GM10266 (cell line): ENCODE results near the gene IST1.

ENCODE experiments used
- DNase-seq: peaks from one replicate; pipeline ENCODE4 v3.0.0; 2012; ENCODE audit errors: extremely low spot score
- TF ChIP-seq, protein P1 (sequence below): IDR thresholded peaks from 2 replicates; pipeline ENCODE4 v1.5.1; 2012; ENCODE audit warnings: mild to moderate bottlenecking, low read depth; ENCODE audit not compliant: control insufficient read depth, insufficient read depth; ENCODE audit errors: missing control alignments

Gene IST1

DNA sequence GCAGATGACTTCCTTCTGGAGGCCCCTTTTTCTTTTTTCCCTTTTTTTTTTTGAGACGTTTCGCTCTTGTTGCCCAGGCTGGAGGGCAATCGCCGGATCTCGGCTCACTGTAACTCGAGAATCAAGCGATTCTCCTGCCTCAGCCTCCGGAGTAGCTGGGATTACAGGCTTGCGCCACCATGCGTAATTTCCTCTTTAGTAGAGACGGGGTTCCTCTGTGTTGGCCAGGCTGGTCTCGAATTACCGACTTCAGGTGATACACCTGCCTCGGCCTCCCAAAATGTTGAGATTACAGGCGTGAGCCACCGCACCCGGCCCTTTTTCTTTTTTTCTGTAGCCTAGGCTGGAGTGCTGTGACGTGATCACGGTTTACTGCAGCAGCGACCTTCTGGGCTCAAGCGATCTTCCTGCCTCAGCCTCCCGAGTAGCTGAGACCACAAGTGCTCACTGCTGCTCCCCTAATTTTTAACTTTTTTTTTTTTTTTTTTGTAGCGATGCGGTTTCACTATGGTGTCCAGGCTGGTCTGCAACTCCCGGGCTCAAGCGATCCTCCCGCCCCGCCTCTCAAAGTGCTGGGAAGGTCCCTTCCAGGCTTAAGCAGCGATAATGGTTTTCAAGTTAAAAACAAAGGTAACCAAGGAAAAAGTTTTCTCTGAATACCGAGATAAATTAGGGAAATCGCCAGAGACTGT lies 956 bp upstream of the IST1 start:
- no peak for DNase-seq
- TF ChIP-seq, protein P1, sequence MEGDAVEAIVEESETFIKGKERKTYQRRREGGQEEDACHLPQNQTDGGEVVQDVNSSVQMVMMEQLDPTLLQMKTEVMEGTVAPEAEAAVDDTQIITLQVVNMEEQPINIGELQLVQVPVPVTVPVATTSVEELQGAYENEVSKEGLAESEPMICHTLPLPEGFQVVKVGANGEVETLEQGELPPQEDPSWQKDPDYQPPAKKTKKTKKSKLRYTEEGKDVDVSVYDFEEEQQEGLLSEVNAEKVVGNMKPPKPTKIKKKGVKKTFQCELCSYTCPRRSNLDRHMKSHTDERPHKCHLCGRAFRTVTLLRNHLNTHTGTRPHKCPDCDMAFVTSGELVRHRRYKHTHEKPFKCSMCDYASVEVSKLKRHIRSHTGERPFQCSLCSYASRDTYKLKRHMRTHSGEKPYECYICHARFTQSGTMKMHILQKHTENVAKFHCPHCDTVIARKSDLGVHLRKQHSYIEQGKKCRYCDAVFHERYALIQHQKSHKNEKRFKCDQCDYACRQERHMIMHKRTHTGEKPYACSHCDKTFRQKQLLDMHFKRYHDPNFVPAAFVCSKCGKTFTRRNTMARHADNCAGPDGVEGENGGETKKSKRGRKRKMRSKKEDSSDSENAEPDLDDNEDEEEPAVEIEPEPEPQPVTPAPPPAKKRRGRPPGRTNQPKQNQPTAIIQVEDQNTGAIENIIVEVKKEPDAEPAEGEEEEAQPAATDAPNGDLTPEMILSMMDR = peak; percentile 39

DNA sequence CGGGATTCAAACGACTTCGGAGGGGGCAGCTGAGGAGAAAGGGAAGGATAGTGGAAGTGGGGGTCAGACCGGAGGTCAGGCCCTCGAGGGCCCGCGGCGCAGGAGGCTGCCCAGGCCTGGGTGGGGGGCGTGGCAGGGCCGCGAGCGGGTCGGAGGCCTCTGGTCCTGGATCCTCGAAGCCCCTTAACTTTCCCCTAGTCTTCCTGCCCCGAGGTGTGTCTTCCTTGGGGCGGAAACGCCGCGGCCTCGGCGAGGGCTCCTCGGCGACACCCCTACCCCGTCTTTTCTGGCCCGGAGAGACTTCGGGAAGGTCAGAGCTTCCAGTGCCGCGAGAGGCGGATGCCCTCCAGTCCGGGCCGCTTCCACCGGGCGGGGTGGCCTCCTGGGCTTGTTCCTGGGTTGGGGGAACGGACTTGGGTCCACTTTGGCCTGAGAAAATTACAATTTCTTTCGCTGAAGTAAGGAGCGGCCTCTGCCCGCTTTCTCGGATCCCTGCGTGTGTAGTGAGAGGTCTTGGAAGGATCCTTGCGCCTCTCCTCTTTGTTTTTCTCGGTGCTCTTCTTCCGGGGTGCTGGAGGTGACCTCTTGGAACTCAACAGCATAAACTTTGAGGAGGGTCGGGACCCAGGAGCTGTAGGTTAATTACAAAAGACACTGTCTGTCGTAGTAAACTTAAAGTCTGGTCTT lies 491 bp downstream of the IST1 start:
- DNase-seq = peak; percentile 56
- TF ChIP-seq, protein P1 = no peak

DNA sequence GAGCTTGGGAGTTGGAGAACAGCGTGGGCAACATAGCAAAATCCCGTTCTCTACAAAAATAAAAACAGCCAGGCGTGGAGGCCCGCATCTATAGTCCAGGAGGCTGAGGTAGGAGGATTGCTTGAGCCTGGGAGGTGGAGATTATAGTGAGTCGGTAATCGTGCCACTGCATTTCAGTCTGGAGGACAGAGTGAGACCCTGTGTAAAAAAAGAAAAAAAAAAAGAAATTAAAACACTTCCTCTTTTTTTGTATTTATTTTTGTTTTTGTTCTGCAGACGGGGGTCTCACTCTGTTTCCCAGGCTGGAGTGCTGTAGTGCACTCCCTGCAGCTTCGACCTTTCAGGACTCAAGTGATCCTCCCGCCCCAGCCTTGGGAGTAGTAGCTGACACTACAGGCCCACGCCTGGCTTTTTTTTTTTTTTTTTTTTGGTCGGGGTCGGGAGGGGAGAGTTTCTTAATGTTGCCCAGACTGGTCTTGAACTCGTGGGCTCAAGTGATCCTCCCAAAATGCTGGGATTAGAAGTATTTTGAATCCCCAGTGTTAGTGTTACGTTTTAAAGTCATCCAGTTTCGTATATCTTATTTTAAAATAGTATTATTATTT lies 1.5 kb downstream of the IST1 start:
- TF ChIP-seq, protein P1 = no peak
- DNase-seq = no peak

DNA sequence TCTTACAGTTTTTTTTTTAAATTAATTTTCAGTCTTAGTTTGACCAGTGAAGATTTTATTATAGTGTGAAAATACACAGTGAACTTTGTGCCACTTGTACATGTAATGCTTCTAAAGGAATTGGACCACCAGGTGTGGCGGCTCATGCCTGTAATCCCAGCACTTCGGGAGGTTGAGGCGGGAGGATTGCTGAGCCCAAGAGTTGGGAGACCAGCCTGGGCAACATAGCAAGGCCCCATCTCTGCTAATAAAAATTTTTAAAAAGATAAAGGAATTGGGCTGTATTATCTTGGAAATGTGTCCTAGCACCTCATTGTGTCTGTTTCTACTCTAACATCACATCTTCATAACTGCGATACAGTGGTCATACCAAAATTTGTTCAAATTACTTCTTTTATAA lies 3.8 kb downstream of the IST1 start:
- TF ChIP-seq, protein P1 = no peak

DNA sequence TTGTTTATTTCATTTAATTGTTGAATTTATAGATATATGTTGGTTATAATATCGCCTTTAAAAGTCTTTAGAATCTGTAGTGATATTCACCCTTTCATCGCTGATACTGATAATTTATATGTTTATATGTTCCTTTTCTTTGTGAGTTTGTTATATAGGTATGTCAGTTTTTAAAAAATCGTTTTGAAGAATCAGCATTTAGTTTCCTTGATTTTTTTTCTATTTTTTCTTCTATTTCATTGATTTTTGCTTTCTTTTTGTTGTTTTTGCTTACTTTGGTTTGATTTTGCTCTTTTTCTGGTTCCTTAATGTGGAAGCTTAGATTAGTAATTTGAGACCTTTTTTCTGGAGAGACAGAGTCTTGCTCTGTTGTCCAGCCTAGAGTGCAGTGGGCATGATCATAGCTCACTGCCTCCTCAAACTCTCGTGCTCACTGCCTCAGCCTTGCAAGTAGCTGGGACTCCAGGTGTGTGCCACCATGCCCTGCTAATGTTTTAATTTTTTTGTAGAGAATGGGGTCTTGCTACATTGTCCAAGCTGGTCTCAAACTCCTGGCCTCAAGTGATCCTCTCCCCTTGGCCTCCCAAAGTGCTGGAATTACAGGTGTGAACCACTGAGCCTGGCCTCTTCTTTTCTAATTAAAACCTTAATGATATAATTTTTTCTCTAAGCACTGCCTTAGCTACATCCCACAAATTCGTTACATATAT lies 7.5 kb downstream of the IST1 start:
- no peak for DNase-seq
- TF ChIP-seq, protein P1 = no peak

More for the DNA sequence above, 3.8 kb downstream of the IST1 start:
- no peak for DNase-seq

DNA sequence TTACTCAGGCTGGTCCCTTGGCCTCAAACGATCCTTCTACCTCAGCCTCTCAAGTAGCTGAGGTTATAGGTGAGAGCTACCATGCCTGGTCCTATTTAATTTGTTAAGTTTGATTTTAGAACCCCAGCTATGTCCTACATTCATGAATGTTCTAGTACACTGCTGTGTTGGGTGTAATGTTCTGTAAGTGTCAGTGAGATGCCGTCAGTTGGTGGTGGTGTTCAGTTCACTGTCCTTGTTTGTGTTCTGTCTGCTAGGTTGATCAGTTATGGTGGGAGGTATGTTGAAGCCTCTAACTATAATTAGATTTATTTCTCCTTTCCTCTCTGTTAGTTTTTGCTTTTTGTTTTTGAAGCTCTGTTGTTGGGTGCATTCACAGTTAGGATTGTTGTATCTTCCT lies 8.3 kb downstream of the IST1 start:
- TF ChIP-seq, protein P1 = no peak
- DNase-seq = no peak
